K562 (cell line): ENCODE measurements around the gene GBF1. TPM values are rescaled to one million over a fixed set of nuclear protein-coding genes. Genes with fewer than 3 reads are reported as not detected.
A peak's percentile ranks its signal among the peaks of the same experiment; 100 is the strongest.

Experiments used
- ATAC-seq: fragments of 200-7000 bp; cut with Tn5 transposase; 3 replicates; pipeline ENCODE4 v1.9.1; 2020; ENCODE audit warnings: moderate library complexity
- BruUV-seq: library from RNA; stranded (reverse); fragments of 400-500 nt; replicated peaks from 2 replicates; lab custom pipeline; 2021; lab: Mats Ljungman, UMichigan
- CTCF ChIA-PET: fragments of 300-600 bp; formaldehyde crosslinking; extraction: SDS; loops from one replicate; lab custom pipeline; 2021; ENCODE audit warnings: low intra/inter-chr PET ratio; lab: Yijun Ruan, JAX
- POLR2A ChIA-PET: fragments of 300-600, 350-650 bp; sonication (Branson Sonifier 250); formaldehyde crosslinking; extraction: SDS; loops from one replicate; lab custom pipeline; 2021; ENCODE audit warnings: antibody characterized with exemption, inconsistent platforms; lab: Yijun Ruan, JAX
- DNase-seq, 4 experiments: peaks; one replicate each; pipeline versions ENCODE4 v3.0.0 to v3.0.0-alpha.2; 2011 to 2018; ENCODE audit warnings: low spot score in 3 of 4, mixed read lengths in 3 of 4; ENCODE audit errors: extremely low read depth in 1 of 4
- FAIRE-seq: peaks from 2 replicates; lab custom pipeline; 2011; peaks lifted over from hg19 to GRCh38; lab: Jason Lieb, UNC
- H2AFZ ChIP-seq: 2 replicates; pipeline ENCODE4 v1.6.0; 2011; ENCODE audit warnings: low read depth, low read length, control low read depth, inconsistent platforms
- H3K27ac ChIP-seq: fragments of 200-600 bp; 3 replicates; pipeline ENCODE4 v1.8.0; 2011; ENCODE audit warnings: low read depth, mild to moderate bottlenecking, control low read depth, inconsistent platforms, low read length, moderate library complexity, mixed read lengths; ENCODE audit errors: extremely low read depth
- H3K27me3 ChIP-seq, 2 experiments: fragments of 300-600 bp in 1 of 2; 2 replicates in 1 of 2; 3 replicates in 1 of 2; pipeline versions ENCODE4 v1.6.0 to v1.8.0; 2011; ENCODE audit warnings: inconsistent platforms in 2 of 2, low read length in 2 of 2, mild to moderate bottlenecking in 1 of 2, mixed read lengths in 1 of 2, moderate library complexity in 1 of 2; ENCODE audit not compliant: control insufficient read depth in 2 of 2, insufficient read depth in 2 of 2
- H3K36me3 ChIP-seq: fragments of 300-600 bp; 3 replicates; pipeline ENCODE4 v1.8.0; 2011; ENCODE audit warnings: mild to moderate bottlenecking, low read length, inconsistent platforms; ENCODE audit not compliant: control insufficient read depth, insufficient read depth
- H3K4me1 ChIP-seq, 2 experiments: fragments of 200-600 bp in 1 of 2; replicated peaks in 1 of 2; 2 replicates in 1 of 2; 3 replicates in 1 of 2; pipeline versions ENCODE4 v1.5.1 to v1.8.0; 2011; ENCODE audit warnings: inconsistent platforms in 2 of 2, low read length in 2 of 2, mild to moderate bottlenecking in 1 of 2, mixed read lengths in 1 of 2, moderate library complexity in 1 of 2; ENCODE audit not compliant: control insufficient read depth in 2 of 2, insufficient read depth in 2 of 2
- H3K4me2 ChIP-seq: 2 replicates; pipeline ENCODE4 v1.6.1; 2011; ENCODE audit warnings: low read length, control low read depth, inconsistent platforms, mixed read lengths; ENCODE audit not compliant: insufficient read depth
- H3K4me3 ChIP-seq: fragments of 200-600 bp; sonication (generic), shearing (Covaris generic); 2 replicates; pipeline ENCODE4 v1.5.1; 2016; ENCODE audit warnings: control low read depth, inconsistent platforms
- H3K79me2 ChIP-seq: fragments of 200-600 bp; 3 replicates; pipeline ENCODE4 v1.8.0; 2011; ENCODE audit warnings: low read length, inconsistent platforms; ENCODE audit not compliant: control insufficient read depth, insufficient read depth
- H3K9ac ChIP-seq, 2 experiments: 2 replicates each; pipeline versions ENCODE4 v1.6.0 to v1.6.1; 2011; ENCODE audit warnings: low read depth in 2 of 2, low read length in 2 of 2, control low read depth in 1 of 2, inconsistent platforms in 1 of 2, mild to moderate bottlenecking in 1 of 2, mixed read lengths in 1 of 2; ENCODE audit not compliant: insufficient read depth in 1 of 2
- H3K9me1 ChIP-seq: one replicate; pipeline ENCODE4 v1.6.0; 2011; ENCODE audit warnings: inconsistent platforms, mild to moderate bottlenecking, low read length, moderate library complexity; ENCODE audit not compliant: control insufficient read depth, insufficient read depth
- H3K9me3 ChIP-seq: replicated peaks from 2 replicates; pipeline ENCODE4 v1.5.1; 2011; ENCODE audit warnings: low read depth, low read length, inconsistent platforms; ENCODE audit not compliant: control insufficient read depth, insufficient read depth
- H4K20me1 ChIP-seq: replicated peaks from 2 replicates; pipeline ENCODE4 v1.6.1; 2011; ENCODE audit warnings: low read length, inconsistent platforms, mixed read lengths; ENCODE audit not compliant: control insufficient read depth, insufficient read depth
- HOXB6 ChIP-seq: fragments of 250-450 bp; sonication (Bioruptor Pico); IDR thresholded peaks from 2 replicates; pipeline ENCODE4 v1.5.1; 2022; ENCODE audit warnings: mild to moderate bottlenecking, borderline replicate concordance
- JUN ChIP-seq, 2 experiments: sonication (generic) in 1 of 2; formaldehyde crosslinking in 1 of 2; IDR thresholded peaks; 2 replicates each; pipeline versions ENCODE4 v1.6.1 to v1.8.0; 2012 to 2022; ENCODE audit warnings: borderline replicate concordance in 2 of 2, mild to moderate bottlenecking in 2 of 2, improper control_type of control experiment in 1 of 2, low read depth in 1 of 2, low read length in 1 of 2, missing genetic modification reagents in 1 of 2
- WGBS: fragments of 100-300 bp; shearing (Covaris generic); methylation state at CpG from one replicate; pipeline ENCODE4 v1.1.6; 2016; ENCODE audit warnings: low coverage, mixed read lengths; ENCODE audit not compliant: insufficient coverage; ENCODE audit errors: missing lambda C conversion rate; 5-methylcytosine and 5-hydroxymethylcytosine counted together
- in situ Hi-C: fragments of 300-500 bp; cut with MboI; formaldehyde crosslinking; loops from 4 replicates; pipeline ENCODE4 v1.15.0; 2018; ENCODE audit warnings: inconsistent platforms, mixed read lengths
- intact Hi-C: fragments of 100-400 bp; cut with micrococcal nuclease; formaldehyde crosslinking; loops from 2 replicates; pipeline ENCODE4 v1.14.2; 2022
- polyA plus RNA-seq, 8 experiments: library from polyadenylated mRNA; depleted of rRNA in 4 of 8; stranded (reverse) in 5 of 8; unstranded in 3 of 8; fragments of >200 nt; fragmentation: Nextera tagmentation in 2 of 8; fragmentation: Illumina TruSeq in 1 of 8; extraction: Ambion mirVana in 2 of 8; extraction: Trizol in 1 of 8; gene quantifications; 2 replicates each; pipeline versions ENCODE4 v1.2.1 to v1.2.3, GENCODE V29; 2011 to 2014; ENCODE audit warnings: inconsistent platforms in 1 of 8, missing spikeins in 1 of 8
- total RNA-seq, 7 experiments: library from RNA; depleted of rRNA in 6 of 7; stranded (reverse); fragments of >200 nt in 6 of 7; fragmentation: Illumina TruSeq in 2 of 7; extraction: Trizol in 2 of 7; gene quantifications; 2 replicates each; pipeline versions ENCODE4 v1.2.1 to v1.2.3, GENCODE V29; 2011 to 2021; ENCODE audit warnings: low replicate concordance in 1 of 7
- TF ChIP-seq, protein P1 (sequence below): fragments of 200-800 bp; sonication (Bioruptor generic); IDR thresholded peaks from 2 replicates; pipeline ENCODE4 v1.6.1; 2017; ENCODE audit warnings: missing genetic modification characterization, missing compliant biosample characterization

Gene GBF1
- total and polyA plus RNA-seq, 9 of the 15 experiments (the other 6 are each of a cell fraction or from before 2014, with no cell fraction given): 0.69 to 28.0 (median 10.3) TPM

DNA sequence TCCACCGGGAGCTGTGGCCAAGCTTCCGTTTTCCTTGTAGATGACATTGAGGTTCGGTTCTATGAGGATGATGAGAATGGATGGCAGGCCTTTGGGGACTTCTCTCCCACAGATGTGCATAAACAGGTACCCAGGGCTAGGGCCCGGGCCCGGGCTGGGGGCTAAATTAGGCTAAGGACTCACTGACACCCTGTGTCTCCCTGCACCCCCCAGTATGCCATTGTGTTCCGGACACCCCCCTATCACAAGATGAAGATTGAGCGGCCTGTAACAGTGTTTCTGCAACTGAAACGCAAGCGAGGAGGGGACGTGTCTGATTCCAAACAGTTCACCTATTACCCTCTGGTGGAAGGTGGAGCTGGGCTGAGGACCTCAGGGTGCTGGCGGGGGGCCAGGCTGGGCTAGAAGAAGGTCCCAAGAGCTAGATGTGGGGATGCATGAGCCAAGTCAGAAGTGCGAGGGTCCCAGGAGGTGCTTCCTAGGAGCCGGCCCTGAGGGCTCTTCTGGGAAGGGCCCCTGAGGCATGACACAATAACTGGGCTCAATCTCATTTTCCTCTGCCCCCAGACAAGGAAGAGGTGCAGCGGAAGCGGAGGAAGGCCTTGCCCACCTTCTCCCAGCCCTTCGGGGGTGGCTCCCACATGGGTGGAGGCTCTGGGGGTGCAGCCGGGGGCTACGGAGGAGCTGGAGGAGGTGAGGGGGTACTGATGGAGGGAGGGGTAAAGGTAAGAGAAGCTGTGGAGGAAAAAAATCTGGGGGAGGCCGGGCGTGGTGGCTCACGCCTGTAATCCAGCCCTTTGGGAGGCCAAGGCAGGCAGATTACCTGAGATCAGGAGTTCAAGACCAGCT lies 153.1 kb downstream of the GBF1 start (continued):
- TF ChIP-seq JUN (IDR thresholded peaks at IDR 0.05; ENCODE audit: borderline replicate concordance, low read depth, low read length): no peak
- no peak for TF ChIP-seq JUN (CRISPR knock-in tag; IDR thresholded peaks at IDR 0.05; ENCODE audit: borderline replicate concordance)

GRCh38 chr10:102399217-102400021 lies 154.1 kb downstream of the GBF1 start:
- peaks cover 17 to 62% of the 10 kb centered on the region in 2 experiments; a peak in 4 of 5 replicates for H3K4me1 ChIP-seq
- H3K36me3 ChIP-seq: peaks cover 16% of the 10 kb centered on the region; the same call in 1 of the 3 replicates
- no TSS peak for BruUV-seq
- peaks cover 7% of the 10 kb centered on the region; the same call in 1 of the 3 replicates for H3K79me2 ChIP-seq
- WGBS: 4% methylated on average over 32 of the region's 72 CpGs
- ChIA-PET POLR2A (interaction anchor here (0.6 to 1.1 kb wide), 4 partner anchors 155 to 1108 kb away, joined by 3 to 4 read pairs (median 4); no protein-coding TSS in a partner anchor), CTCF (interaction anchor here (0.6 to 2.0 kb wide), 3 partner anchors 79 to 230 kb away, joined by 4 to 12 read pairs (median 6); no protein-coding TSS in a partner anchor)
- H3K27me3 ChIP-seq: no peaks in the 10 kb centered on the region
- H3K9ac ChIP-seq: peak overlapping the region; percentile 38 to 91; a peak in 3 of 4 replicates
- H2AFZ ChIP-seq: peak overlapping the region; percentile 85
- in situ Hi-C loops: loop anchor here (25.0 kb wide), 1 partner anchor 188 kb away; no protein-coding TSS in a partner anchor
- no peaks in the 10 kb centered on the region for H3K9me3 ChIP-seq
- no peaks in the 10 kb centered on the region for H4K20me1 ChIP-seq
- peak overlapping the region; percentile 72 for H3K4me2 ChIP-seq
- intact Hi-C loops: loop anchor here (1.0 to 5.0 kb wide), 2 partner anchors 168 to 232 kb away; no protein-coding TSS in a partner anchor
- H3K9me1 ChIP-seq: no peaks in the 10 kb centered on the region
- peak overlapping the region; percentile 19; the same call in 2 of the 3 replicates for H3K27ac ChIP-seq
- H3K4me3 ChIP-seq: peak overlapping the region; percentile 44
- ATAC-seq (peak; percentile 82), DNase-seq (peak; percentile 77 to 90 (median 80)), FAIRE-seq (peak; percentile 87)
- no peak for TF ChIP-seq HOXB6
- TF ChIP-seq, protein P1, sequence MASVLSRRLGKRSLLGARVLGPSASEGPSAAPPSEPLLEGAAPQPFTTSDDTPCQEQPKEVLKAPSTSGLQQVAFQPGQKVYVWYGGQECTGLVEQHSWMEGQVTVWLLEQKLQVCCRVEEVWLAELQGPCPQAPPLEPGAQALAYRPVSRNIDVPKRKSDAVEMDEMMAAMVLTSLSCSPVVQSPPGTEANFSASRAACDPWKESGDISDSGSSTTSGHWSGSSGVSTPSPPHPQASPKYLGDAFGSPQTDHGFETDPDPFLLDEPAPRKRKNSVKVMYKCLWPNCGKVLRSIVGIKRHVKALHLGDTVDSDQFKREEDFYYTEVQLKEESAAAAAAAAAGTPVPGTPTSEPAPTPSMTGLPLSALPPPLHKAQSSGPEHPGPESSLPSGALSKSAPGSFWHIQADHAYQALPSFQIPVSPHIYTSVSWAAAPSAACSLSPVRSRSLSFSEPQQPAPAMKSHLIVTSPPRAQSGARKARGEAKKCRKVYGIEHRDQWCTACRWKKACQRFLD: no peak
